Neuronal stem cell (in vitro differentiated cells): ENCODE data around the gene NUDT15.

Experiments used
- DNase-seq: peaks from one replicate; pipeline ENCODE4 v3.0.0-alpha.2; 2013; ENCODE audit warnings: low spot score
- H2AFZ ChIP-seq: one replicate; pipeline ENCODE4 v1.6.1; 2013; ENCODE audit warnings: mild to moderate bottlenecking, low read length, inconsistent platforms
- H2AK5ac ChIP-seq: 2 replicates; pipeline ENCODE4 v1.6.1; 2013; ENCODE audit warnings: low read depth, mild to moderate bottlenecking, inconsistent platforms, low read length, moderate library complexity, mixed read lengths
- H2BK120ac ChIP-seq: 2 replicates; pipeline ENCODE4 v1.6.1; 2013; ENCODE audit warnings: low read depth, mild to moderate bottlenecking, inconsistent platforms, low read length, moderate library complexity, mixed read lengths
- H2BK12ac ChIP-seq: one replicate; pipeline ENCODE4 v1.6.1; 2013; ENCODE audit warnings: low read length, inconsistent platforms
- H2BK15ac ChIP-seq: 2 replicates; pipeline ENCODE4 v1.6.1; 2013; ENCODE audit warnings: mild to moderate bottlenecking, low read length, inconsistent platforms, mixed read lengths
- H2BK5ac ChIP-seq: one replicate; pipeline ENCODE4 v1.6.1; 2013; ENCODE audit warnings: inconsistent platforms, mild to moderate bottlenecking, low read length, moderate library complexity
- H3K14ac ChIP-seq: one replicate; pipeline ENCODE4 v1.6.1; 2013; ENCODE audit warnings: low read length, inconsistent platforms
- H3K18ac ChIP-seq: 2 replicates; pipeline ENCODE4 v1.6.1; 2013; ENCODE audit warnings: low read length, inconsistent platforms
- H3K23ac ChIP-seq: 2 replicates; pipeline ENCODE4 v1.6.1; 2013; ENCODE audit warnings: low read depth, mild to moderate bottlenecking, mixed read lengths, low read length, inconsistent platforms; ENCODE audit not compliant: poor library complexity
- H3K27ac ChIP-seq: replicated peaks from 3 replicates; pipeline ENCODE4 v1.5.1; 2013; ENCODE audit warnings: low read length, inconsistent platforms
- H3K27me3 ChIP-seq, 3 experiments: 2 replicates each; pipeline ENCODE4 v1.6.1; 2013; ENCODE audit warnings: low read length in 3 of 3, mild to moderate bottlenecking in 2 of 3, inconsistent platforms in 1 of 3, low read depth in 1 of 3, mixed read lengths in 1 of 3, moderate library complexity in 1 of 3; ENCODE audit not compliant: control insufficient read depth in 3 of 3, insufficient read depth in 3 of 3
- H3K36me3 ChIP-seq, 2 donors: replicated peaks in 1 of 2; 2 replicates each; pipeline ENCODE4 v1.6.1; 2013; ENCODE audit warnings: low read length in 2 of 2; ENCODE audit not compliant: control insufficient read depth in 2 of 2, insufficient read depth in 2 of 2
- H3K4ac ChIP-seq: 2 replicates; pipeline ENCODE4 v1.6.1; 2013; ENCODE audit warnings: inconsistent platforms, mild to moderate bottlenecking, low read length, moderate library complexity
- H3K4me1 ChIP-seq, 2 donors: 1 replicate in 1 of 2; 2 replicates in 1 of 2; pipeline ENCODE4 v1.6.1; 2013; ENCODE audit warnings: low read length in 2 of 2, low read depth in 1 of 2; ENCODE audit not compliant: control insufficient read depth in 2 of 2, insufficient read depth in 1 of 2
- H3K4me2 ChIP-seq: one replicate; pipeline ENCODE4 v1.6.1; 2013; ENCODE audit warnings: mild to moderate bottlenecking, low read length, inconsistent platforms; ENCODE audit not compliant: insufficient read depth, poor library complexity, severe bottlenecking
- H3K4me3 ChIP-seq, 2 donors: 2 replicates each; pipeline ENCODE4 v1.5.1; 2013; ENCODE audit warnings: low read length in 2 of 2, mild to moderate bottlenecking in 2 of 2, inconsistent platforms in 1 of 2, moderate library complexity in 1 of 2
- H3K79me1 ChIP-seq: one replicate; pipeline ENCODE4 v1.6.1; 2013; ENCODE audit warnings: low read depth, mild to moderate bottlenecking, inconsistent platforms, low read length, moderate library complexity
- H3K9ac ChIP-seq: one replicate; pipeline ENCODE4 v1.6.1; 2013; ENCODE audit warnings: mild to moderate bottlenecking, low read depth, low read length, inconsistent platforms; ENCODE audit not compliant: poor library complexity
- H3K9me3 ChIP-seq, 2 donors: replicated peaks in 1 of 2; 2 replicates each; pipeline versions ENCODE3 to v1.6.1; 2013; ENCODE audit warnings: low read length in 2 of 2, mild to moderate bottlenecking in 2 of 2, inconsistent platforms in 1 of 2, low read depth in 1 of 2, mixed read lengths in 1 of 2, moderate library complexity in 1 of 2; ENCODE audit not compliant: control insufficient read depth in 2 of 2, insufficient read depth in 1 of 2
- H4K8ac ChIP-seq: one replicate; pipeline ENCODE4 v1.6.1; 2013; ENCODE audit warnings: low read depth, mild to moderate bottlenecking, inconsistent platforms, low read length, moderate library complexity
- H4K91ac ChIP-seq: one replicate; pipeline ENCODE4 v1.6.1; 2013; ENCODE audit warnings: low read length, low read depth, mild to moderate bottlenecking, inconsistent platforms; ENCODE audit not compliant: poor library complexity
- WGBS, 2 donors: extraction: QIAGEN DNeasy Blood & Tissue Kit; methylation state at CpG; one replicate each; pipeline ENCODE4 v1.1.7; 2013; ENCODE audit warnings: missing lambda C conversion rate in 2 of 2, mixed read lengths in 1 of 2; ENCODE audit not compliant: insufficient read length in 2 of 2, insufficient replicate concordance in 1 of 2; ENCODE audit errors: extremely low coverage in 2 of 2; 5-methylcytosine and 5-hydroxymethylcytosine counted together

NUDT15 gene

GRCh38 chr13:48093588-48093987, 56.1 kb downstream of the NUDT15 start:
- H3K4me2 ChIP-seq = no peak overlapping the region
- WGBS, 2 donors = no CpG with 5 or more reads among the region's 9 CpGs
- no peak overlapping the region for H3K4ac ChIP-seq
- no peak overlapping the region for H2AFZ ChIP-seq
- no peak overlapping the region for H3K14ac ChIP-seq
- no peak overlapping the region for H2BK120ac ChIP-seq
- DNase-seq = no peak
- H3K18ac ChIP-seq = no peak overlapping the region
- peaks cover 6% of the 10 kb centered on the region for H3K79me1 ChIP-seq
- H3K9ac ChIP-seq = no peak overlapping the region
- no peak overlapping the region for H2BK15ac ChIP-seq
- no peak overlapping the region for H4K8ac ChIP-seq
- H2AK5ac ChIP-seq = no peak overlapping the region
- H2BK5ac ChIP-seq = no peak overlapping the region
- no peak overlapping the region for H2BK12ac ChIP-seq
- H3K27me3 ChIP-seq = no peaks in the 10 kb centered on the region
- no peaks in the 10 kb centered on the region for H3K9me3 ChIP-seq
- peak overlapping the region in 1 of 2 donors; percentile 90 for H3K4me3 ChIP-seq
- H3K23ac ChIP-seq = no peak overlapping the region
- H4K91ac ChIP-seq = no peak overlapping the region
- H3K4me1 ChIP-seq = peaks cover 0 to 8% of the 10 kb centered on the region in 2 donors
- peaks cover 0 to 20% of the 10 kb centered on the region in 2 donors for H3K36me3 ChIP-seq
- no peak overlapping the region for H3K27ac ChIP-seq

DNA sequence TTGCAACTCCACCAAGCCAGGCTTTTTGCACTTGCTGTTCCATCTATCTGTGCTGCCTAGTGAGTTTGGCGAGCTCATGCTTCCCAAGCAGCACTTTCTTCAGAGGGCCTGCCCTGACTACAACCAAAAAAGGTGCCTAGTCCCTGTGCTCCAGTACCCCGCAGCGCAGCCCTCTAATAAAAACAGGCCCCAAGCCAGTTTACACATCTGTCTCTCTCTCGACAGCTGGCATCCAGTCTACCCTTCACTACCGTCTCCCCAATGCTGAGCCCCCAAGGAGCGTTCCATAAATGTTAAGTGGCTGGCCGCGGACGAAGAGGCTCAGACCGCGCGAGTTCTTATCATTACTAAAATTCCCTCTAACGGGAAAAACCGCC, 56.9 kb downstream of the NUDT15 start:
- peak overlapping the region; percentile 7 for H3K4ac ChIP-seq
- H3K18ac ChIP-seq = peak overlapping the region; percentile 94
- no peaks in the 10 kb centered on the region for H3K27me3 ChIP-seq
- H3K27ac ChIP-seq = no peak overlapping the region
- no peak overlapping the region for H2BK120ac ChIP-seq
- peak overlapping the region; percentile 97 for H3K23ac ChIP-seq
- no peak overlapping the region for H4K8ac ChIP-seq
- no peak for DNase-seq
- no CpG with 5 or more reads among the region's 14 CpGs for WGBS, 2 donors
- H3K4me1 ChIP-seq = peaks cover 0 to 8% of the 10 kb centered on the region in 2 donors
- H3K9me3 ChIP-seq = no peaks in the 10 kb centered on the region
- H2BK5ac ChIP-seq = no peak overlapping the region
- peak overlapping the region; percentile 58 for H2AK5ac ChIP-seq
- peaks cover 0 to 14% of the 10 kb centered on the region in 2 donors for H3K36me3 ChIP-seq
- peak overlapping the region; percentile 87 for H3K4me2 ChIP-seq
- peaks cover 6% of the 10 kb centered on the region for H3K79me1 ChIP-seq
- H2BK15ac ChIP-seq = peak overlapping the region; percentile 19
- no peak overlapping the region for H3K14ac ChIP-seq
- H2BK12ac ChIP-seq = no peak overlapping the region
- H2AFZ ChIP-seq = peak overlapping the region; percentile 89
- H4K91ac ChIP-seq = no peak overlapping the region
- H3K4me3 ChIP-seq = peak overlapping the region; percentile 90 to 98
- peak overlapping the region; percentile 95 for H3K9ac ChIP-seq

GRCh38 chr13:48094781-48095502, 57.4 kb downstream of the NUDT15 start, which contains the start of gene MED4:
Gene MED4 (minus strand): TSS chr13:48095104. CDS start chr13:48095078, 26 bp downstream.
- H2BK5ac ChIP-seq = no peak within 1 kb of the TSS
- no peak within 1 kb of the TSS for H4K91ac ChIP-seq
- peak within 1 kb of the TSS; percentile 90 to 98 for H3K4me3 ChIP-seq
- H3K36me3 ChIP-seq = peaks cover 0 to 8% of the 10 kb centered on the region in 2 donors
- peak within 1 kb of the TSS; percentile 89 for H2AFZ ChIP-seq
- no peak within 1 kb of the TSS for H3K27ac ChIP-seq
- H3K4me1 ChIP-seq = peaks cover 0 to 8% of the 10 kb centered on the region in 2 donors
- H2BK120ac ChIP-seq = no peak within 1 kb of the TSS
- no peak within 1 kb of the TSS for H3K14ac ChIP-seq
- no CpG with 5 or more reads among the region's 54 CpGs for WGBS, 2 donors
- H3K18ac ChIP-seq = peak within 1 kb of the TSS; percentile 94
- no peaks in the 10 kb centered on the region for H3K27me3 ChIP-seq
- H4K8ac ChIP-seq = no peak within 1 kb of the TSS
- peak; percentile 94 for DNase-seq
- no peaks in the 10 kb centered on the region for H3K9me3 ChIP-seq
- peaks cover 6% of the 10 kb centered on the region for H3K79me1 ChIP-seq
- H3K4ac ChIP-seq = peak within 1 kb of the TSS; percentile 7
- peak within 1 kb of the TSS; percentile 97 for H3K23ac ChIP-seq
- peak within 1 kb of the TSS; percentile 87 for H3K4me2 ChIP-seq
- peak within 1 kb of the TSS; percentile 58 for H2AK5ac ChIP-seq
- peak within 1 kb of the TSS; percentile 95 for H3K9ac ChIP-seq
- H2BK12ac ChIP-seq = no peak within 1 kb of the TSS
- H2BK15ac ChIP-seq = peak within 1 kb of the TSS; percentile 19

GRCh38 chr13:48096670-48097069, 59.1 kb downstream of the NUDT15 start:
- H2BK120ac ChIP-seq = no peak overlapping the region
- H3K14ac ChIP-seq = no peak overlapping the region
- peaks cover 0 to 8% of the 10 kb centered on the region in 2 donors for H3K4me1 ChIP-seq
- no peak overlapping the region for H3K4ac ChIP-seq
- H3K27ac ChIP-seq = no peak overlapping the region
- no CpG with 5 or more reads among the region's 3 CpGs for WGBS, 2 donors
- no peak overlapping the region for H3K9ac ChIP-seq
- no peak overlapping the region for H3K4me3 ChIP-seq
- H2BK5ac ChIP-seq = no peak overlapping the region
- H3K79me1 ChIP-seq = peaks cover 6% of the 10 kb centered on the region
- H2AK5ac ChIP-seq = no peak overlapping the region
- no peaks in the 10 kb centered on the region for H3K9me3 ChIP-seq
- no peak overlapping the region for H3K18ac ChIP-seq
- no peak overlapping the region for H3K23ac ChIP-seq
- no peak for DNase-seq
- H4K91ac ChIP-seq = no peak overlapping the region
- H2BK12ac ChIP-seq = no peak overlapping the region
- H3K36me3 ChIP-seq = peaks cover 0 to 5% of the 10 kb centered on the region in 2 donors
- no peak overlapping the region for H3K4me2 ChIP-seq
- H4K8ac ChIP-seq = no peak overlapping the region
- H3K27me3 ChIP-seq = no peaks in the 10 kb centered on the region
- peak overlapping the region; percentile 57 for H2AFZ ChIP-seq
- no peak overlapping the region for H2BK15ac ChIP-seq
